GM21447 (cell line): ENCODE results near the gene IL11RA.

Experiments
- ATAC-seq: cut with Tn5 transposase; IDR thresholded peaks from one replicate; pipeline ENCODE4 v1.9.1; 2021; ENCODE audit not compliant: unreplicated experiment

The IL11RA gene

DNA sequence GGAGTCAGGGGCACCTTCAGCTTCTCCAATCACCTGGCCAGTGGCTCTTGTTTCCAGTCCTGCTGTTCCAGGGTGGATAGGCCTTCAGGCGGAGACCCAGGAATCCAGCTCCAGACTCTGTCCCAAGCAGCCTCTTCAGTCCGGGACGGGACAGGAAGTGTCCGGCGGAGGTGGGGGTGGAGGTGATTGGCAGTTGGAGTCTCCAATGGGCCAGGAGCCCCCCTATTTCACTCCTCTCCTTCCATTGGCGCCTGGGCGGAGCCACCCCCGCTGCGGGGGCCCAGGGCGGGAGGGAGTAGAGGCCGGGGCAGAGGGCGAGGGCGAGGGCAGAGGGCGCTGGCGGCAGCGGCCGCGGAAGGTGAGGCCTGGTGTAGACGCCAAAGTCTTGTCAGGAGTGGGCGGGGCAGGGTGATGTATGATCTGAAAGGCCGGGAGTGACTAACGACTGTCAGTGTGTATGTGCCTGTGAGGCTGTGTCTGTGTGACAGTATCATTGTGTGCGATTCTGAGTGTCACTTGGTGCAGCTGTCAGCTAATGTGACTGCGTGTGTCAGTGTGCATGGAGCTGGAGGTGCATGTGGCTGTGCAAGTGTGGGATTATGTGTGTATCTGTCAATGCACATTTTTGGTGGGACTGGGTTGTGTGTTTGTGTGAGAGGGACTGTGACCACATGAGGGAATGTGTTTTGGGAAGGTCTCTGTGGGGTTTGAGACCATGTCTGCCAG is at the start of gene IL11RA:
Gene IL11RA (plus strand): TSS at position 310 of the 726 bp plus-strand sequence. CDS start 3,033 bp downstream, outside the sequence.
- ATAC-seq = no peak

- ATAC-seq = no peak
Observed at GRCh38 chr9:34603610-34604231, 48.3 kb upstream of the IL11RA start.

GRCh38 chr9:34606190-34606589 is 45.8 kb upstream of the IL11RA start:
- no peak for ATAC-seq

- no peak for ATAC-seq
Observed at GRCh38 chr9:34606905-34607304, 45.1 kb upstream of the IL11RA start.

GRCh38 chr9:34607331-34607730 is 44.7 kb upstream of the IL11RA start:
- ATAC-seq = no peak

GRCh38 chr9:34610434-34611206 is 41.4 kb upstream of the IL11RA start:
- no peak for ATAC-seq

- peak; percentile 25 for ATAC-seq
Observed at GRCh38 chr9:34611251-34611810, 40.7 kb upstream of the IL11RA start.

- ATAC-seq = peak; percentile 69
Observed at GRCh38 chr9:34611811-34612787, 39.9 kb upstream of the IL11RA start, which contains the start of gene RPP25L. RPP25L (minus strand) TSS chr9:34612097; CDS start chr9:34611296, 801 bp downstream.

- ATAC-seq = peak; percentile 55
Observed at GRCh38 chr9:34612788-34613390, 39.1 kb upstream of the IL11RA start.

- ATAC-seq = no peak
Observed at GRCh38 chr9:34615132-34615531, 36.9 kb upstream of the IL11RA start.

DNA sequence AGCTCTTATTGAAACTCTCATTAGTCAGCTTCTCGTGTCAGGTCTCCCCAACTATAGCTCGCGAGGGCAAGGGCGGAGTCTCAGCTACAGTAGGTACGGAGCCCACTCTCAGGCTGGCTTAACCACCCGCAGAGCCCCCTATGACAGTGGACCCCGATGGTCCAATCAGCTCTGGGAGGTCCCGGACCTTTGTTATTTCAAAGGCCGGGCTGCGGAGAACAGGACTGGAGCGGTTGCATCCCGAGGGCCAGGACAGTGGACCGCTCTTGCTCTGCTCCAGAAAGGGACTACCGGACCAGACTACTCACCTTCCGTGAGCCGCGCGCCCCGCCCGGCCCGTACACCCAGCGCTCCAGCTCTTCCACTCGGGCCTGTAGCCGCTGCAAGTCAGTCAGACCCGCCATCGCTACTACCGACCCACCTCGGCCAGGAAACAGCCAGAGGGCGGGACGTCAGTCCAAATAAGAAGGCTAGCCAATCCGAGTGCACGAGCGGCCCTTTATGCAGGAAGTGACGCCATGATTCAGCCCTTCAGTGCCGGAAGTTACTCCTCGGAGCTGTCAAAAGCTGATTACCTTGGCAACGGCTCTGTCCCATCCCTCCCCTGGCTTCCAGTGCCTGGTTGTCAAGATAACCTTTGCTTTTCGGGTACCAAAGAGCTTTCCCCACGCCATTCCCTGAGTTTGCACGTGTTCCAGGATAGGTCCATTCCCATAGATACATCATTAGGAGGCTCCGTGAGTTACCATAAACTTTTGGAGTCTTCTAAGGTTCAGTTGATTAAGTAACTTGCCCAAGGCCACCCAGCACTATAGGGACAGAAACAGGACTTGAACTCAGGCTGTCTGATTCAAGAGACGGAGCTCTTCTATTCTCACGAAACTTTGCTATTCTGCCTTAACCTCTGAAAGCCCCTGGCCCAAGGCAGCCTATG is 31.7 kb upstream of the IL11RA start, which contains the start of gene DCTN3:
Gene DCTN3 (minus strand): TSS at position 435 of the 934 bp plus-strand sequence. CDS start 31 bp downstream, at position 404.
- peak; percentile 99 for ATAC-seq

GRCh38 chr9:34623374-34624235 is 28.4 kb upstream of the IL11RA start:
- ATAC-seq = no peak

DNA sequence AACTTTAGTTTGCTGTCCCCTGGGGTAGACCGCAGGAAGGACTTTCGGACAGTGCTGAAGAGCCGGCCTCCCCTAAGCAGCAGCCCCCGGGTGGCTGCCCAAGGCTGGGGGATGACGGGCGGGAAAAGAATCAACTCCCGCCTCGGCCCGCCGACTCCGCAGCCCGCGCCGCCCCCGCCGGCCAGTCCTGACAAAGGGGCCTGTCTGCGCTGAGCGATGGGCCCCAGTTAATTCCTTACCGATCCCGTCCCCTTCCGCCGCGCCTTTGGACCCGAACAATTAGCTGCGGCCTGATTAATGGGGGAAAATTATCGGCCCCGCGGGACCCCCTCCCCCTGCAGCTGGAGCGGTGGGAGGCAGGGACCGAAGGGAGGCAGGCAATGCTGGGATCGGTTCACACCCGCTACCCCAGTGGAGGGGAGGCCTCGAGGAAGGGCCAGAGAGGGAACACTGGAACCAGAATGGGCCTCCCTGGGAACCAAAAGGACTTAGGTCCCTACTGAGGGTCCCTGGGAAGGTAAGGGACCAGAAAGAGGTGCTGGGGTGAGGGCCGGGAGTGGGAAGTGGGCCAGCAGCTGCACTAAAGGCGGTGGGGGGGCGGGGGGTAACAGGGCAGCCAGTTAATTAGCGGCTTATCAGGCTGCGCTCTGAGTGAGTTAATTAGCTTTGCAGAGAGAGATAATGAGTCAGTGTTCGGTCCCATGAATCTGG is 27.4 kb upstream of the IL11RA start:
- ATAC-seq = no peak

GRCh38 chr9:34625186-34625486 is 26.8 kb upstream of the IL11RA start:
- no peak for ATAC-seq

DNA sequence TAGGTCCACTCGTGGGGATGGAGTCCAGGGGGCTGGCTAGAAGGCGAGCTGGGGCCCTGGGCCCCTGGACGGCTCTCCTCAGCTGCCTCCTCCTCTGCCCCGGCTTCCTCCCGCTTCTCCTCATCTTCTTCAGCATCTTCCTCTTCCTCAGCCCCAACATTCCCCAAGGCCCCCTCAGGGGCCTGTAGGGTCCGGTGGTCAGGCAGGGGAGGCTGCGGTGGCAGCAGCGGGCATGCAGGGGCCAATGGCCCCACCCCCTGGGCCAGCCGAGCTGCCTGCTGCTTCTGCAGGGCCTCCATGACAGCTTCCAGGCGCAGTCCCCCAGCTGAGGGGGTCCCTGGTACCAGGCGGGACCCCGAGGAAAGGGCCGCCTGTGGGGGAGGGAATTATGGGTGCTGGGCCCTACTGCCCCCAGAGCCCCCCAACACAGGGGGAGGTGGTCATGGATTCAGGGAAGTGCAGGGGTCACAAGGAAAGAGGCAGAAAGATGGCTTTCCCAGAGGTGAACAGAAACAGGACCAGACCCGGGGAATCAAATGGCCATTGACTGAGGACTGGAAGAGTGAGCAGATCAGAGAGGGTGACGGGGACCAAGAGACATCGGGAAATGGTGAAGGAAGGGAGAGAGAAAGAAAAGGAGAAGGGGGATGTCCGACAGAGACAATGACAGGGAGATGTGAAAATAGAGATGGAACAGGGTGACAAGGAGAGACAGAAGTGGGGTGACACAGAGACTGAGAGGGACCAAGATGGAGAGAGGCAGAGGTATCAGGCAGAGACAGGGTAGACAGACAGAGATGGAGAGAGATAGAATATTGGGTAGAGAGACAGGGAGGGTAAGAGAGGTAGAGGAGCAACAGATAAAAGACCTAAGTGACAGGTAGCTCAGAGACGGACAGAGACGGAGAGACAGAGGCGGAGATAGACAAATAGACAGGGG is 24.0 kb upstream of the IL11RA start:
- ATAC-seq = no peak
